ENCODE results near the gene KIF26B. TPM values are rescaled to one million over a fixed set of nuclear protein-coding genes. Genes with fewer than 3 reads are reported as not detected.
A peak's percentile ranks its signal among the peaks of the same experiment; 100 is the strongest.

KIF26B gene
- total RNA-seq, 1 donor from 2014 or later = 5.1 TPM

DNA sequence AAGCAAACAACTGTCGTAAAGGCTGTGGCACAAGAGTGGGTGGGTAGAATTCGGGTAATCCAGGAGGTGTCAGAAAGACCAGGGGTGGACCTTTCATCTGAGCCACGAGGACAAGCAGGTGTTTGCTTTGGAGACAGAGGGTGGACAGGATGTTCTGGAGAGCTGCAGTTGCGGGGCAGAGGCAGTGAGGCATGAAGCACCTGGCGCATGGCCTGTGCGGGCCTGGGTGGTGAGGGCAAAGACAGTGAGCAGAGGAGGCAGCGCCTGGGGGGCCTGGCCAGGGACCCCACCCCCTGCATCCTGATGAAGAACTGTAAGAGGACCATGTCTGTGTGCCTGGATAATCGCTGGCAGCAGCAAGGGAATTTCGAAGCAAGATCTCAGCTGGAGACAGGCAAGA lies 24.9 kb downstream of the KIF26B start:
- no peaks in the 10 kb centered on the region for H3K9me3 Mint-ChIP-seq (ENCODE audit: low read depth)
- no peaks in the 10 kb centered on the region for H3K36me3 Mint-ChIP-seq (ENCODE audit: insufficient read depth)
- no peaks in the 10 kb centered on the region for H3K27me3 Mint-ChIP-seq
- no peak for DNase-seq (ENCODE audit: low spot score, unreplicated experiment)
- no peak overlapping the region for H3K27ac Mint-ChIP-seq
- peaks cover 52% of the 10 kb centered on the region for H3K4me1 Mint-ChIP-seq (ENCODE audit: low read depth)
- TF ChIP-seq, protein P1, sequence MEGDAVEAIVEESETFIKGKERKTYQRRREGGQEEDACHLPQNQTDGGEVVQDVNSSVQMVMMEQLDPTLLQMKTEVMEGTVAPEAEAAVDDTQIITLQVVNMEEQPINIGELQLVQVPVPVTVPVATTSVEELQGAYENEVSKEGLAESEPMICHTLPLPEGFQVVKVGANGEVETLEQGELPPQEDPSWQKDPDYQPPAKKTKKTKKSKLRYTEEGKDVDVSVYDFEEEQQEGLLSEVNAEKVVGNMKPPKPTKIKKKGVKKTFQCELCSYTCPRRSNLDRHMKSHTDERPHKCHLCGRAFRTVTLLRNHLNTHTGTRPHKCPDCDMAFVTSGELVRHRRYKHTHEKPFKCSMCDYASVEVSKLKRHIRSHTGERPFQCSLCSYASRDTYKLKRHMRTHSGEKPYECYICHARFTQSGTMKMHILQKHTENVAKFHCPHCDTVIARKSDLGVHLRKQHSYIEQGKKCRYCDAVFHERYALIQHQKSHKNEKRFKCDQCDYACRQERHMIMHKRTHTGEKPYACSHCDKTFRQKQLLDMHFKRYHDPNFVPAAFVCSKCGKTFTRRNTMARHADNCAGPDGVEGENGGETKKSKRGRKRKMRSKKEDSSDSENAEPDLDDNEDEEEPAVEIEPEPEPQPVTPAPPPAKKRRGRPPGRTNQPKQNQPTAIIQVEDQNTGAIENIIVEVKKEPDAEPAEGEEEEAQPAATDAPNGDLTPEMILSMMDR (IDR thresholded peaks at IDR 0.05; ENCODE audit: unreplicated experiment) = no peak
- H3K4me3 Mint-ChIP-seq (ENCODE audit: low read depth) = no peak overlapping the region

DNA sequence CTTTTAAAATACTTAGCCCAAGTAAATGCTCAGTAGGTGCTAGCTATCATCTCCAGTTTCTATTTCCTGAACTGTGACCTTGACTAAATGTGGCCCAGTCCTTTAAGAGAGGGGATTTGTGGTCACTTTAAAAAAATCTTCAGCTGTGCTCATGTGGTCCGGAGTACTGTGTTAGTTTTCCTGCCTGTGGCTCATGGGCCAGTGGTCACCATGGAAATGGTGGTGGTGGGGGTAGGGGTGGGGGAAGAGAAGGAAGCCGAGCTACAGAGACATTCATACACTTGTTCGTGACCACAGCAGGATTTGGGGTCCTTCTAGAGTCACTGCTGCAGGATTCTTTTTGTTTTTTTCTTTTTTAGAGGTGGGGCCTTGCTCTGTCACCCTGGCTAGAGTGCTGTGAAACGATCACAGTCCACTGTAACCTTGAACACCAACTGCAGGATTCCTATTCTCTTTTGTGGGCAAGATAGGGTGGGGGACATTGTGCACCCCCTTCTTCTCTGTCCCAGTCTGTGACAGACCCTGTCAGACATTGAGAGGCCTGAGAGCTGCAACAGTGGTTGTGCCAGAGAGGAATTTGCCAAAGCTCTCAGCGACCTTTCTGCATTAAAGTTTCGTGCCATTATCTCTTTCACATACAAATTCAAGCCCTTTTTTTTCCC lies 25.8 kb downstream of the KIF26B start:
- Mint-ChIP-seq H3K27me3 (no peaks in the 10 kb centered on the region), H3K27ac (peak overlapping the region; percentile 79), H3K4me3 (ENCODE audit: low read depth) (peak overlapping the region; percentile 7), H3K9me3 (ENCODE audit: low read depth) (no peaks in the 10 kb centered on the region), H3K36me3 (ENCODE audit: insufficient read depth) (no peaks in the 10 kb centered on the region), H3K4me1 (ENCODE audit: low read depth) (peaks cover 45% of the 10 kb centered on the region)
- TF ChIP-seq, protein P1 (IDR thresholded peaks at IDR 0.05; ENCODE audit: unreplicated experiment) = no peak
- DNase-seq (ENCODE audit: low spot score, unreplicated experiment) = no peak

DNA sequence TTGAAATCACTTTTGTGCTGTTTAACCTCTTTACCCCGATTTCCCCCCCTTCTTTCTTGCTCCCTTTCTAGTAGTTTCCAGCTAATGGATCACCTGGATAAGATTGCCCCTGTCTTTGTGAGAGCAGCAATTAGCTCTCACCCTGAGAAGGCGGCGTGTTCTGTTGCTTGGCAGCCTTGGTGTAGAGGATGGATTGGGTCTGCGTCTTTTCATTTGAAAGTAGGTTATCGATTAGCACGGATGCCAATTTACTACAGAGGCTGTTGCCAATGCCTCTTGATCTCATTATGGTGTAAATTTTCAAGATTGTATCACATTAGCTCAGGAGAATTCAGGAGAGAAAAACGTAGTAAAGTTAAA lies 26.4 kb downstream of the KIF26B start:
- H3K27me3 Mint-ChIP-seq = no peaks in the 10 kb centered on the region
- H3K4me3 Mint-ChIP-seq (ENCODE audit: low read depth) = no peak overlapping the region
- H3K9me3 Mint-ChIP-seq (ENCODE audit: low read depth) = no peaks in the 10 kb centered on the region
- no peaks in the 10 kb centered on the region for H3K36me3 Mint-ChIP-seq (ENCODE audit: insufficient read depth)
- TF ChIP-seq, protein P1 (IDR thresholded peaks at IDR 0.05; ENCODE audit: unreplicated experiment) = no peak
- H3K4me1 Mint-ChIP-seq (ENCODE audit: low read depth) = peaks cover 45% of the 10 kb centered on the region
- peak overlapping the region; percentile 79 for H3K27ac Mint-ChIP-seq
- DNase-seq (ENCODE audit: low spot score, unreplicated experiment) = no peak

- Mint-ChIP-seq H3K9me3 (ENCODE audit: low read depth) (no peaks in the 10 kb centered on the region), H3K4me1 (ENCODE audit: low read depth) (peaks cover 45% of the 10 kb centered on the region), H3K27me3 (no peaks in the 10 kb centered on the region), H3K36me3 (ENCODE audit: insufficient read depth) (no peaks in the 10 kb centered on the region), H3K4me3 (ENCODE audit: low read depth) (no peak overlapping the region), H3K27ac (no peak overlapping the region)
- no peak for DNase-seq (ENCODE audit: low spot score, unreplicated experiment)
- TF ChIP-seq, protein P1 (IDR thresholded peaks at IDR 0.05; ENCODE audit: unreplicated experiment) = no peak
Measured at GRCh38 chr1:245182028-245182427, 27.2 kb downstream of the KIF26B start.

DNA sequence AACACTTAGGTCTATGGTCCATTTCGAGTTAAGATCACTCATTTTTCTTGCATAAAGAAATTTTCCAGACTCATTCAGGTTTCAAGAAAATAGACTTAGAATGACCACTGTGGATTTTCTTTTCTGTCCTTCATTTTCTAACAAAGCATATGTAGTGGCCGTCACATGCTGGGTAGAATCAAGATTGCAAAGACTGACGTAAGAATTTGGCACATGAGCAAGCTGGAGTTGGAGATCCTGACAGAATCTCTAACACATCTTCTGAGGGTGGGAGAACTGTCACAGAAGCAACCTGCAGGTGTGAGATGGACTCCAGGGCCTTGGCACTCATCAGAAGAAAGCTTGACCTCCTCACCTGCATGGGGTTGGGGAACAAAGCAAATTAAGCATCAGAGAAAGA lies 28.6 kb downstream of the KIF26B start:
- Mint-ChIP-seq H3K27me3 (no peaks in the 10 kb centered on the region), H3K27ac (no peak overlapping the region), H3K36me3 (ENCODE audit: insufficient read depth) (peaks cover 1% of the 10 kb centered on the region), H3K9me3 (ENCODE audit: low read depth) (peaks cover 4% of the 10 kb centered on the region), H3K4me1 (ENCODE audit: low read depth) (peaks cover 34% of the 10 kb centered on the region), H3K4me3 (ENCODE audit: low read depth) (no peak overlapping the region)
- DNase-seq (ENCODE audit: low spot score, unreplicated experiment) = no peak
- TF ChIP-seq, protein P1 (IDR thresholded peaks at IDR 0.05; ENCODE audit: unreplicated experiment) = no peak

All from progenitor cell of endocrine pancreas (in vitro differentiated cells).